Lung microvascular endothelial cell (primary cell): ENCODE data around the gene ANKS3. TPM values are rescaled to one million over a fixed set of nuclear protein-coding genes. Genes with fewer than 3 reads are reported as not detected.

Experiments used
- DNase-seq, 2 donors: peaks; one replicate each; pipeline versions ENCODE4 v3.0.0 to v3.0.0-alpha.2; 2010; ENCODE audit warnings: low read depth in 2 of 2
- total RNA-seq: library from RNA; depleted of rRNA; stranded (reverse); fragments of >200 nt; gene quantifications from 2 replicates; pipeline ENCODE4 v1.2.1, GENCODE V29; 2014

ANKS3 gene
- total RNA-seq, 1 donor from 2014 or later, result 21.2 TPM

- no peak for DNase-seq
Observed at GRCh38 chr16:4685776-4686496, 48.1 kb downstream of the ANKS3 start.

DNA sequence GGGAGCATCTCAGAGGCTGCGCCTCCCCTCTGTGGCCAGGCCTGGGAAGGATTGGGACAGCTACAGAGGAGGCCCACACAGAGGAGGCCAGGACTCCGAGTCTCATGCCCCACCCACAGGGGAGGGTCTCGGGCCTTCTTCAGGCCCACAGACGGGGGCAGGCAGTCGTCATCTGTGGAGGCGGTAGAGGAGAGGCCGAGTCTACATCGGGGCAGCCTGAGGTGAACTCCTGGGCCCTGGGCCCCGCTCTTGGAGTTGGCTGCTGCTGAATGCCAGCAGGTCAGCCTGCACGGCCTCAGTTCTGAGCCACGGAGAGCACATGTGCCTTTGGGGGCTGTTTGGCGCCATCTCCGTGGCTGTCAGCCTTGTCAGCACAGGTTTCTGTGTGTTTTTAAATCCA is 48.8 kb downstream of the ANKS3 start:
- no peak for DNase-seq

- no peak for DNase-seq
Observed at GRCh38 chr16:4684763-4685162, 49.3 kb downstream of the ANKS3 start.

DNA sequence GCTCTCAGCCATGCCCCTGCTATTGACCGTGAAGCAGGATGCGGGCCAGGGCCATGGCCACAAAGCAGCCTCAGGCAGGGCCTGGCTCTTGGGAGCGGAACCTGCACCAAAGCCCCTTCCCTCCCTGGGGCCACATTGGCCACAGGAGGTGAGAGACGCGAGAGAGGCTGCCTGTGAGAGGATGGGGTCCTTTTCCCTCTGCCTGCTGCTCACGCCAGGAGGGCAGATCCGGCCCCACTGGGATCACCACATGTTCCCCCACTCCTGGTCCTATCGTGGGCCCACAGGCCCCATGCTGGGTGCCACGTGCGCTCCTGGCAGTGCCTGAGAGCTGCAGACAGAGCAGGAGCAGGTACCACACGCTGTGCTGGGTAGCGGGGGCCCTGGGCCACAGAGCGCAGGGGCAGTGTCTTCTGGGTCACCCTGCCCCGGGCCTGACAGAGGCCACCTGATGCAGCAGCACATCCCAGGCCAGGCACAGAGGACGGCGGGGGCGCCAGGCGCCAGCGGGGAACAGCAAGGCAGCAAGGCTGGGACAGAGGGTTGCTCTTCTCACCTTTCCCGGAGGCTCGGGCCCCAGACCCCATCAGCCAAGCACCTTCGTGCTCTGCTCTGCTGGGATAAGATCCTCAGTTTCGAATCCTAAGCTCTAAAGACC is 49.9 kb downstream of the ANKS3 start:
- no peak for DNase-seq

GRCh38 chr16:4683255-4684057 is 50.6 kb downstream of the ANKS3 start:
- no peak for DNase-seq

GRCh38 chr16:4682616-4683254 is 51.3 kb downstream of the ANKS3 start:
- DNase-seq, result peak; percentile 43 to 54

DNA sequence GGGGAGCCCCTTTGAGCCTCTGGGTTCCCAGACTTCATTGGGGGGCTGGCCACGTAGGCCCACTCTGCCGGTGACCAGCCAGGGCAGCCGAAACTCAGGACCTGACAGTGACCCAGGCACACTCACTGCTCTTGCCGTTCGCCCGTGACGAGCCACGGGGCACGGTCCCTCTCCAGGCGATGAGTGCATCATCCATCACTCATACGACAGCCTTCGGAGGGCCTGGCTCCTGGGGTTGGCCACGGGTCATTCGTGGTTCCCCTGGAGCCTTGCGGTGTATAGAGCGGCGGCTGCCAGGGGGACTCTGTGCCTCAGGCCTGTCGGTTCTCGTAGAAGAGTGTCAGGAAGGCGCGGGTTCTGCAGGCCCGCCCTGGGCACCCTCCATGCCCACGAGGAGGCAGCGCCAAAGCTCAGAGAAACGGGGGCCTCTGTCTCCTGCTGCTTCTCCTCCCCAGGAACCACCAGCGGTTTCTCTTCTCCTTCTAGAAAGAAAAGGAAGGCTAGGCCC is 51.9 kb downstream of the ANKS3 start:
- no peak for DNase-seq

DNA sequence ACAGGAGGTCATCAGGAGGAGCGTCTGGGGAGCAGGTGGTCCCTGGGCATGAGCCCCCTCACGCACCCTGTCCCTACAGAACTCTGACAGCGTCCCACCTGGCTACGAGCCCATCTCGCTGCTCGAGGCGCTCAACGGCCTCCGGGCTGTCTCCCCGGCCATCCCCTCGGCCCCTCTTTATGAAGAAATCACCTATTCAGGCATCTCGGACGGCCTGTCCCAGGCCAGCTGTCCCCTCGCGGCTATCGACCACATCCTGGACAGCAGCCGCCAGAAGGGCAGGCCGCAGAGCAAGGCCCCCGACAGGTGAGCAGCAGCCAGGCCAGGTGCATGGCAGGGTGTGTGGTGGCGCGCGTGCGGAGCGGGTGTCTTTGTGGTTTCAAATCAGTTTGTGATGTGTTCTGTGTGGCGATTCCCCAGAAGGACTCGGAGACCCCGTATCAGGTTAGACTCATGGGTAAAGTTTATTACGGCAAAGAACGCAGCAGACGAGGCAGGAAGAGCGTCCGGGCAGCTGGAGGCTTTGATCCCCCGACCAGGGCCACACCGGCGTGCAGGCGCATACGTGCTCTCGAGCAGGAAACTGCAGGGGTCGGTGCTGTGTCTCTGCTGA is 52.5 kb downstream of the ANKS3 start:
- no peak for DNase-seq

- DNase-seq, result no peak
Observed at GRCh38 chr16:4680673-4681470, 53.2 kb downstream of the ANKS3 start.

DNA sequence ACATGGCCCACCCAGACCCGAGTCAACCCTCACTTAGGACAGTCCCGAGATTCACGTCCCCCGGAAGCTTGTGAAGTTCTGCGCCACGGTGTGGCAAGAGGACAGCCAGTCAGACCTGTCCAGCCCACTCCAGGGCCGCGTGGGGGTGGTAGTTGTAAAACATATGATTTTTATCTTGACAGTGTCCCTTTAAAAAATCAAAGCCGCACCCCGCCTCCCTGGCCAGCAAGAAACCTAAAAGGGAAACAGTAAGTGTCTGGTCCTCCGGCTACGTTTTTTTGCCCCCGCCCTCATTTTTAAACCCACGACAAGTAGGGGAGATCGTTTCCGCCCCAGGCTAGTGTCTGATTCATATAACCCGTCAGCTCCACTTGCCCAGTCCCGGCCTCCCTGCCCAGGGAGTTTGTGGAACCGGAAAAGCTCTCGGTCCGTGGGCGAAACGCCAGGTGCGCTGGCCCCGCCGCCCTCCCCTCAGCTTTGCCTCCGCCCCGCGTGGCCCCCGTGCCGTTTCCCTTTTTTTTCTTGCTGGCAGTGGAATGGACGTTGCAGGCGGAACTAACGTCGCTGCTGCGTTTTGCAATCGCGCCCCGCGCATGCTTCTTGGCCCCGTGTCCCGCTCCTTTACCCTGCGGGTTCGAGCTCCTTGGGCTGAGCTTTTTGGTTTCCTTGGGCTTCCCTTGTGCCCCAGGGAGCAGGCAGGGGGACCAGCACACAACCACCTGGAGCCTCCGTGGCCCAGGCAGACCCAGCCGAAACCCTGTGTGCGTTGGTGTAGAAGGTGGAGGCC is 54.0 kb downstream of the ANKS3 start:
- DNase-seq, result peak; percentile 79 to 81

DNA sequence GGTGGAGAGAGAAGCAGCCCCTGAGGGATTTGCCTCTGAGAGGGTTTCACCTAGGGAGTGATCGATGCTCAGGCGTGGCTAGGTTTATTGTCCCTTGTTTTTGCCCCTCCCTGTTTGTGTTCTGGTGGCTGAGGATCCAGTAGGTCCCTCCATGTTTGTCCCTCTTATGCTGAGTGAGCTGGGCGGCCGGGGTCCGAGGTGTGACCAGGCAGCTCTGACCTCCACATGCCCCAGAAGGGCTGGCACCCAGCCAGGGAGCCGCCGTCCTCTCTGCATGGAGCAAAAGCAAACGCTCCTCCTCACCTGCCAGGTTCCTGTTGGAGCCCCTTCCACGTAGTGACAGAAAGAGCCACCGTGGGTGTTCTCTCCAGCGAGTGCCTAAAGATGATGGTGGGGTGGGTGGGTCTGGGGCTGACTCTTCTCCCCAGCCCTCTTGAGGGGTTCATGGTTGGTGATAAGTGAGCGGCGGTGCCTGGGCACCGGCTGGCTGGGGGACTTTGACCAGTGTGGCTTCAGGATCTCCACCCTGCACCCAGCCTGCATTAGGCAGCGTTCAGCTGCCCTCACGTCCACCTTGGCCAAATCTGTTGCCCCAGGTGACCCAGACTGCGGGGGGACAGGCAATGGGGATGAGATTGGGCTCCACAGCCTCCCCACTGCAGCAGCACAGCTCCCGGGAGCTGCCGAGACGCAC is 54.8 kb downstream of the ANKS3 start:
- DNase-seq, result peak in 1 of 2 donors; percentile 24

DNA sequence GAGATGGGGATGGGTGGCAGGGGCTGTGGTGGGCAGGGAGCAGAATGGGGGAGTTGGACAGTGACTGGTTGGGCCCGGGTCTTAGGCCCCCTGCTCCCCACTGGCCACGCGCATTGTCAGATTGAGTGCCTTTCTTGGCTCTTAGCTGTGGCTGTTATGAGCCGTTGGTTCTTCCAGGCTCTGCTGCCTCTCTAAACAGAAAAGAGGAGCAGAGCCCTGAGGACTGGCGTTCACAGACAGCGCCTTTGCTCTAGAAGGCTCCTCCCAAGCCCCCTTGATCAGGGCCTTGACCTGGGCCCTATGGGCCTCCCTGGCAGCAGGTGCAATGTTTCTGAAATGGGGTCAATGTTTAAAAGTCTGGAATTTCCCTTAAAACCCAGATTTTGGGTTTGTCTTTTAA is 55.5 kb downstream of the ANKS3 start:
- no peak for DNase-seq

DNA sequence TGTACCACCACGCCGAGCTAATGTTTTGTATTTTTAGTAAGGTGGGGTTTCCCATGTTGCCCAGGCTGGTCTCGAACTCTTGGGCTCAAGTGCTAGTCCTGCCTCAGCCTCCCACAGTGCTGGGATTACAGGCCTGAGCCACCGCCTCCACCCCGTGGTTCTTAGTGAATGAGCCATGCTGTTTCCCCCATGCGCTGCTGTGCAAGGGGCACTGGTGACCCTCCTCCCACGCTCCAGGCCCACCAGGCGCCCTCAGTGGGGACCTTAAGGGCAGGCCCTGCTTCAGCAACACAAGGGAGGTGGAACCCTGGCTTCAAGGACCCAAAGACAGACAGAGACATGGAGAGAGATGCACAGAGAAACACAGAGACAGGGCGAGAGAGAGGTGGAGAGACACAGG is 56.1 kb downstream of the ANKS3 start:
- no peak for DNase-seq

- no peak for DNase-seq
Observed at GRCh38 chr16:4677390-4677789, 56.7 kb downstream of the ANKS3 start.

- no peak for DNase-seq
Observed at GRCh38 chr16:4676831-4677230, 57.2 kb downstream of the ANKS3 start.

DNA sequence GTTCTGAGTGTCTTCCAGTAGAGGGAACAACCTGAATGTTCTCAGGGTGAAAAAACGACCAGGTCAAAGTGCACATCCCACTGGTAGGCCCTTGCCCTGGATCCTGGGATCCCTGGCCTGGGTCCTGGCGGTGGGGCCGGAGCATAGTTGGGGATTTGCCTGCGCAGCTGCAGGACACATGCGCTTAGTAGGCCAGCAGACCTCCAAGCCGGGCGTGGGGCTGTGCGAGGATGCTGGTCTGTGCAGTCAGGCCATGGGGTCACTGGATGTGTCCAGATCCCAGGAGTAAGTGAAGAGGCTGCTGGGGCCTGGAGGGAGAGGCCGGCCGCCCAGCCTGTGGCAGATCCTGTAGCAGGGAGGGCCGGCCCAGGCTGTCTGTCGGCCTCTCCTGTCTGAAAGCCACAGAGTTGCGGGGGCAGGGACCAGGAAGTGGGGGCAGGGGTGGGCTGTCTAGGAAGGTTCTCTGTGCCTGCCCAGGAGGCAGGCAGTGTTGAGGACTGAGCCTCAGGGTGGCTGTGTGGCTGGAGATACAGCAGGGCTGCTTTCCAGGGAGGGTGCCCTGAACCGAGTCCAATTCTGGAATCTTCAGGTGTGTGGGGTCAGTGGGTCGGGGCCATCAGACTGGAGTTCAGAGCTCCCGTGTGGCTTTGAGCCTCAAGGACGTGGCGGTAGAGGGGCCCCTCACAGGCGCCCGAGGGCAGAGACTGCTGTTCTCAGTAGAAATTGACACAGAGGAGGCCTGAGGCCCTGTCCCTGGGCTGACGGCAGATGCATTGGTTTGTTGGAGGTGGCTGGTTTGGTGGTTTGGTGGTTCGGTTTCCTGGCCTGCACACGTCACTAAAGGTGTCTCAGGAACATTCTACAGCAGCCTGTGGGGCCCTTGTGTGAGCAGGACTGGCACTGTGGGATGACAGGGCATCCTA is 57.9 kb downstream of the ANKS3 start:
- no peak for DNase-seq

DNA sequence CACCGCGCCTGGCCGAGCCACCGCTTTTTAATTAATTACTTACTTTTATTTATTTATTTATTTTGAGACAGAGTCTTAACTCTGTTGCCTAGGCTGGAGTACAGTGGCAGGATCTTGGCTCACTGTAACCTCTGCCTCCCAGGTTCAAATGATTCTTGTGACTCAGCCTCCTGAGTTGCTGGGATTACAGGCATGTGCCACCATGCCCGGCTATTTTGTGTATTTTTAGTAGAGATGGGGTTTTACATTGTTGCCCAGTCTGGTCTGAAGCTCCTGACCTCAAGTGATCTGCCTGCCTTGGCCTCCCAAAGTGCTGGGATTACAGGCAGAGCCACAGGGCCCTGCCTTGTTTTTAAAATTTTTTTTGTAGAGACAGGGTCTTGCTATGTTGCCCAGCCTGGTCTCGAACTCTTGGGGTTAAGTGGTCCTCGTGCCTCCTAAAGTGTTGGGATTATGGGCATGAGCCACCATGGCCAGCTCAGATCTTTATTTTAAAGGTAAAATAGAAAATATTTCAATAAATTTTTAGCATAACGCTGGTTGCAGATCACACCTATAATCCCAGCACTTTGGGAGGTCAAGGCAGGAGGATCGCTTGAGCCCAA is 59.0 kb downstream of the ANKS3 start:
- DNase-seq, result no peak
